GDM1 (cell line): Measurements from ENCODE around the gene IKZF1.

Experiments
- DNase-seq: peaks from one replicate; lab custom pipeline; 2025; lab: John Stamatoyannopoulos, UW

IKZF1 gene

DNA sequence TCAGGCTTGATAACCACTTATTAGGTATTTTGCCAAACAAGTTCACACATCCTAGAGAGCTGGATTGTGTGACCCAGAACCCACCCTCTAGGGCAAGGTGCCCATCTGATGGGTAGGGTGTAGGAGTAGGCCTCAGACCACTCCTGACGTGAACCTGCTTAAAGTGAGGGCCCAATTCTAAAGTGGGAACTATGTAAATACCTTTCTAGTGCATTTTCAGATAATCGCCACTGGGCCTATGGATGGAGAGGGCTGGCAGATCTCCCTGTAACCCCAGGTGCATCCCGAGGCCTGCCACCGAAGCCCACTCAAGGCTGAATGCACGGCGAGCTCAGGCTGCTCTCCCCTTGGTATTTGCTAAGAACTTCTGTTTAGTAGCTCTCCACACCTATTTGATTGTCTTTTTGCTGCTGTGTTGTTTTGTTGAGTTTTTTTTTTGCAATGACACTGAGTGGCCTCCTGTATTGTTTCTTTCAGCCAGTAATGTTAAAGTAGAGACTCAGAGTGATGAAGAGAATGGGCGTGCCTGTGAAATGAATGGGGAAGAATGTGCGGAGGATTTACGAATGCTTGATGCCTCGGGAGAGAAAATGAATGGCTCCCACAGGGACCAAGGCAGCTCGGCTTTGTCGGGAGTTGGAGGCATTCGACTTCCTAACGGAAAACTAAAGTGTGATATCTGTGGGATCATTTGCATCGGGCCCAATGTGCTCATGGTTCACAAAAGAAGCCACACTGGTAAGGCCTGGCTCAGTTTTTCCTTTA, 71.7 kb downstream of the IKZF1 start:
- DNase-seq, result no peak

- no peak for DNase-seq
Observed at GRCh38 chr7:50377356-50377755, 72.8 kb downstream of the IKZF1 start.

DNA sequence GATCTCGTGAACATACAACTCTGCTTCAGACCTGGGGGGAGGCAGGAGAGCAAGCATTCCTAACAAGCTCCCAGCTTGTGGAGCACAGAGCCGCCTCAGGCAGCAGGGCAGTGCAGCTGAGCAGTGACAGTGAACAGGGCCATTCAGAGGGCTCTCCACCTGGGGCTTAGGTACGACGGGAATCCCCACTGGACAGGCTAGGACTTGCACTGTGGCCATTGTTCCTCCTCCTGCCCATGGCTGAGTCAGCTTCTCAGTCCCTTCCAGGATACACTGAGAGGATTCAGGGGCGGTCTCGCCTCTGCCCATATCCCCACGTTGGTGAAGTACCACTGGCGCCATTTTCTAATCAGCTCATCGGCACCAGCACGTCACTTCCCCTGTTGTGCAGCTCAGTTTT, 74.6 kb downstream of the IKZF1 start:
- DNase-seq, result no peak

- DNase-seq, result no peak
Observed at GRCh38 chr7:50379539-50379938, 75.0 kb downstream of the IKZF1 start.

DNA sequence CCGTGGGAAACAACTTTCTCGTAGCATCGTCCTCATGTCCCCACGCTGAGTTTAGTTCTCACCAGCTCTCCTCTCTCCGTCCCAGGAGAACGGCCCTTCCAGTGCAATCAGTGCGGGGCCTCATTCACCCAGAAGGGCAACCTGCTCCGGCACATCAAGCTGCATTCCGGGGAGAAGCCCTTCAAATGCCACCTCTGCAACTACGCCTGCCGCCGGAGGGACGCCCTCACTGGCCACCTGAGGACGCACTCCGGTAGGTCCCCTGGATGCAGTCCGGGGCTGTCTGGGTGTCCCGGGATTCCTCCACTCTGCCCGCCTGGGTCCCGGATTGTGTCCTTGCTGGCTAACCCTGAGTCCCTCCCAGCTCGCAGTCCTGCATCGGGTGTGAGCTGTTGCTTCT, 77.9 kb downstream of the IKZF1 start:
- no peak for DNase-seq

DNA sequence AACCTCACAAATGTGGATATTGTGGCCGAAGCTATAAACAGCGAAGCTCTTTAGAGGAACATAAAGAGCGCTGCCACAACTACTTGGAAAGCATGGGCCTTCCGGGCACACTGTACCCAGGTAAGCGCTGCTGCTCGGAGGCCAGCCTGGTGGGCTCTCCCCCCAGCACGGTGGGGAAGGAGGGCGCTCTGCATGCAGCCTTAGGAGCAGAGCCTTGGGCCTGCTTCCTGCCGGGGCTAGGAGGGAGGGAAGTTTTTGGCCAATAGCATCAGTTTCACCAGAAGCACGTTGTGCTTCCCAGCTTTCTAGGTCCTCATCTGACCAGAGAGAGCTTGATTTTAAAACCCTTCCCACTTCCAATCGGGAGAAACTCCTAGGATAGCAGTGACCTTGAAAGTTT, 82.8 kb downstream of the IKZF1 start:
- no peak for DNase-seq

- no peak for DNase-seq
Observed at GRCh38 chr7:50389961-50390360, 85.4 kb downstream of the IKZF1 start.

GRCh38 chr7:50391386-50391785, 86.9 kb downstream of the IKZF1 start:
- DNase-seq, result no peak

GRCh38 chr7:50393076-50393475, 88.6 kb downstream of the IKZF1 start:
- no peak for DNase-seq

- DNase-seq, result no peak
Observed at GRCh38 chr7:50393547-50394252, 89.2 kb downstream of the IKZF1 start.

GRCh38 chr7:50394315-50394714, 89.8 kb downstream of the IKZF1 start:
- no peak for DNase-seq

- DNase-seq, result no peak
Observed at GRCh38 chr7:50396856-50397255, 92.3 kb downstream of the IKZF1 start.

- DNase-seq, result no peak
Observed at GRCh38 chr7:50397320-50397970, 92.9 kb downstream of the IKZF1 start.

DNA sequence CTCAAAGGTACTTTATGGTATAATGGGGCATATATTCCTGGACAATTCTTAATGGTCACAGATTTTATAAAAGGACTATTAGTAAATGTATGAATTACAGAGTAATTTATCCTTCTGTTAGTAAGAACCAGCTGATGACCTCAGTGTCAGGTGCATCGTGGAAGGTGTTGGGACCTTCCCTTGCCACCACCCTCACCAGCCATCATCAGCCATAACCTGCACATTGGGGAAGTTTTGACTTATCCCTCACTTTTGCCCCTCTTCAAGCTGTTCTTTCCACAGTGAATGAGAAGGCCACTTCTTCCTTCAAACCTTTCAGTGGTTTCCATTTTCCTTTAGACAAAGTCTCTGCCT, 93.4 kb downstream of the IKZF1 start:
- DNase-seq, result no peak

- DNase-seq, result no peak
Observed at GRCh38 chr7:50399206-50399605, 94.7 kb downstream of the IKZF1 start.

DNA sequence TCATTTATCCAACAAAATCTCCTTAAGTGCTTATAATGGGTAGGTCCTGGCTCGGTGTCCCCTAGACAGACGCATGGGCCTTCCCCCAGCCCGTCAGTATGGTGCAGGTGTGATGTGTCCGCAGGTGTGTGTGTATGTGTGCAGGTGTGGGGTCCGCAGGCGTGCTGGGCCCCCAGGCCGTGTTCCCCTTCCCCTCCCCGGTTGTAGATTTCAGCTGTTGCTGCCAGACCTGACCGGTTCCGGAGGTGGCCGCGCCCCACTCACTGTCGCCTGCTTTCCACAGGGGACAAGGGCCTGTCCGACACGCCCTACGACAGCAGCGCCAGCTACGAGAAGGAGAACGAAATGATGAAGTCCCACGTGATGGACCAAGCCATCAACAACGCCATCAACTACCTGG, 95.1 kb downstream of the IKZF1 start:
- no peak for DNase-seq

GRCh38 chr7:50400114-50400513, 95.6 kb downstream of the IKZF1 start:
- DNase-seq, result no peak

DNA sequence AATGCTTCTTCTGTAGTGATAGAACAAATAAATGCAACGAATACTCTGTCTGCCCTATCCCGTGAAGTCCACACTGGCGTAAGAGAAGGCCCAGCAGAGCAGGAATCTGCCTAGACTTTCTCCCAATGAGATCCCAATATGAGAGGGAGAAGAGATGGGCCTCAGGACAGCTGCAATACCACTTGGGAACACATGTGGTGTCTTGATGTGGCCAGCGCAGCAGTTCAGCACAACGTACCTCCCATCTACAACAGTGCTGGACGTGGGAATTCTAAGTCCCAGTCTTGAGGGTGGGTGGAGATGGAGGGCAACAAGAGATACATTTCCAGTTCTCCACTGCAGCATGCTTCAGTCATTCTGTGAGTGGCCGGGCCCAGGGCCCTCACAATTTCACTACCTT, 99.9 kb downstream of the IKZF1 start:
- no peak for DNase-seq

- no peak for DNase-seq
Observed at GRCh38 chr7:50405221-50405620, 100.7 kb downstream of the IKZF1 start.

DNA sequence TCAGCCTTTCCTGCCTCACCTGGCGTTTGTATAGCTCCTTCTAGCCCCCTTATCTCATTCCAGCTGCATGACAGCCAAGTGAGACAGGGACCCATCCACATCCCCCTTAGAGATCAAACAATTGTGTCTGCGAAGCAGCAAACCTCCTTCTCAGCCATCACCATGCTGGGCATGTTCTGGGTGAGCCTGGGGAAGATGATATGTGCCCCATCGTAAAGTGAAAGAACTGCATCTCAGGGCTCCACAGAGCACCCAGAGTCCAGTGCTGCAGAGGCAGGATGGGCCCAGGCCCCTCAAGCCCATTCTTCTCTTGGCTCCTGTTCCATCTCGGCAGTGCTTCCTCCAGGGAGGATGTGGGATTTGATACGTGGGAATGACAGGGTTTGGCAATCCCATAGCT, 102.4 kb downstream of the IKZF1 start:
- DNase-seq, result no peak

GRCh38 chr7:50409856-50410745, 105.6 kb downstream of the IKZF1 start:
- no peak for DNase-seq

DNA sequence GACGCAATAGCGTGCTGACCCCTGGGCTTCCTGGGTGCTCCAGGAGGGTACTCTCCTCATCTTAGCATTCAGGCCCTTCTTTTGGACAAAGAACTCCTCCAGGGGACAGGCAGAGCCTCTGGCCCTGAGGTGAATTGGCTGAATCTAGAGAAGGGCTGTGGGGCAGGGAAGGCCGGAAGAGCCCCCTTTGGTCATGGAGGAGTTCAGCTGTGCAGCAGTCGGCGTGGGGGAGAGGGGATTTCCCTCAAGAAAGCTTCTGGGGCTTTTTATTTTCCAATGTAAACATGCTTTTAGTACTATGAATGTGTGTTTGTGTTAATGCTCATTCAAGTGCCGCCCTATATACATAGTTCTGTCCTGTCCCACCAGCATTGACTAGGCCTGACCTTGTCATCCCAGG, 106.8 kb downstream of the IKZF1 start:
- DNase-seq, result no peak
